Calu3 (cell line): ENCODE data around the gene DHRS2. TPM values are rescaled to one million over a fixed set of nuclear protein-coding genes. Genes with fewer than 3 reads are reported as not detected.

Experiments used
- BruUV-seq: library from RNA; stranded (reverse); fragments of 400-500 nt; replicated peaks from 2 replicates; lab custom pipeline; 2021; lab: Mats Ljungman, UMichigan
- CTCF ChIA-PET: fragments of 300-600 bp; sonication (Branson Sonifier 250); formaldehyde crosslinking; loops from one replicate; lab custom pipeline; 2022; ENCODE audit warnings: antibody characterized with exemption; lab: Charles Lee
- DNase-seq: peaks from one replicate; pipeline ENCODE4 v3.0.0; 2022
- H3K27ac Mint-ChIP-seq: one replicate; pipeline ENCODE4 v1.8.0; 2022; ENCODE audit warnings: mixed read lengths; ENCODE audit not compliant: unreplicated experiment
- H3K27me3 Mint-ChIP-seq: one replicate; pipeline ENCODE4 v1.8.0; 2022; ENCODE audit warnings: mixed read lengths; ENCODE audit not compliant: unreplicated experiment
- H3K36me3 Mint-ChIP-seq: one replicate; pipeline ENCODE4 v1.8.0; 2022; ENCODE audit warnings: mild to moderate bottlenecking, moderate library complexity, mixed read lengths; ENCODE audit not compliant: insufficient read depth, unreplicated experiment
- H3K4me1 Mint-ChIP-seq: one replicate; pipeline ENCODE4 v1.8.0; 2022; ENCODE audit warnings: mild to moderate bottlenecking, low read depth, mixed read lengths; ENCODE audit not compliant: unreplicated experiment
- H3K4me3 Mint-ChIP-seq: one replicate; pipeline ENCODE4 v1.8.0; 2022; ENCODE audit warnings: mild to moderate bottlenecking, low read depth, moderate library complexity, mixed read lengths; ENCODE audit not compliant: unreplicated experiment
- H3K9me3 Mint-ChIP-seq: one replicate; pipeline ENCODE4 v1.8.0; 2022; ENCODE audit warnings: low read depth, mixed read lengths; ENCODE audit not compliant: unreplicated experiment
- CTCF ChIP-seq: fragments of 200-600 bp; IDR thresholded peaks from one replicate; pipeline ENCODE4 v1.8.0; 2022; ENCODE audit warnings: antibody characterized with exemption; ENCODE audit not compliant: unreplicated experiment
- intact Hi-C: fragments of 100-400 bp; cut with micrococcal nuclease; formaldehyde crosslinking; loops from one replicate; pipeline ENCODE4 v1.10.0; 2022; ENCODE audit not compliant: unreplicated experiment
- total RNA-seq: library from RNA; stranded (reverse); gene quantifications from 2 replicates; pipeline ENCODE4 v1.2.3, GENCODE V29; 2022

DHRS2 gene
- total RNA-seq, 1 experiment from 2014 or later = 1.8 TPM

DNA sequence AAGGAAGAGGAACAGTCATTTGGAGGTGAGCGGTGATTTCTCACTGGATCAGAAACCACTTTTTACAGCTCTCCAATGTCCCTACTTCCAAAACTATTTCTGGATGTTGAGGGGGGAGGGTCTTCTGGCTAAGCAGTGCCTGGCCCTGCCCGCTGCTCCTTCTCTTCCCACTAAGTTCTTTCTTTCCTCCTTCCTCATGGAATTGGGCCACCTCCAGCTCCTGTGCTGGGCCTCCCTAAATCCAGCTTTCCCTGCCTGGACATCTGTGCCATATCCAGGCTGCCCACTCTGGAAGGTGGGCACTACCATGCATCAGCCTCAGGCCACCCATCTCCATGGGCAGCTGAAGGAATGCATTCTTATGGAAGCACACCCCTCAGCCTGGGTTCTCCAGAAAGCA, 11.5 kb downstream of the DHRS2 start:
- no peak for TF ChIP-seq CTCF

DNA sequence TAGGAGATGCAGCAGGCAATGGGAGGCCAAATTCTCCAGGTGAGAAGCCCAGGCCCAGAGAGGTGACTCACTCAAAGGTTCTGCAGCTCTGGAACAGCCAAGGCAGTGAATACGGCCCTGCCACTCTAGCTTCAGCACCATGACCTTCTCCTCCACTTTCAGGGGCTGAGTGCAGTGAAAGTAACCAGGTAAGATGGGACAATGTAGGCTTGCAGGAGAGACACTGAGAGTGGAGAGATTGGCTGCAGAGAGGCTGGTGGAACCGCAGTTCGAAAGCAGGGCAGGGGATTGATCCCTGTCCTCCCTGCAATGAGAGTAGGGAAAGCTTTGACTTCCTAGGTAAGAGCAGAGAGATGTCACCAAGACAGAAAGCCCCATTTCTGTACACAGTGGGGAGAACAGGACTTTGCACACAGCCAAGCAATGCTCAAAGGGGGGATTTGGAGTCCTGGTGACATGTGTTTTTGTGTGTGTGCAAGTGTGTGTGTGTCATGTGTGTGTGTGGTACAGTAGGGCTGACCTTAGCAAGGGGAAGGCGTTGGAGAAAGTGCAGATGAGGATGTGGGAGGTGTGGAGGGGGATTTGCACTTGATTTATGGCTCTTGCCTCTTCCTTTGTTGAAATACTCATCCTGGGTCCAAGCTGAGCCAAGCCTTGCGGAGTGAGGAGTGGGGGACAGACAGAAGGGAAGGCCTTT, 12.7 kb downstream of the DHRS2 start:
- Mint-ChIP-seq H3K36me3 (no peaks in the 10 kb centered on the region), H3K4me3 (no peak overlapping the region), H3K27ac (no peak overlapping the region), H3K9me3 (peaks cover 4% of the 10 kb centered on the region), H3K4me1 (peaks cover 14% of the 10 kb centered on the region), H3K27me3 (peaks cover 18% of the 10 kb centered on the region)
- intact Hi-C loops = no loop called here
- TF ChIP-seq CTCF = no peak
- DNase-seq = no peak
- CTCF ChIA-PET = no interaction called here
- BruUV-seq = no TSS peak

More for the DNA sequence above, 11.5 kb downstream of the DHRS2 start:
- intact Hi-C loops = no loop called here
- H3K27me3 Mint-ChIP-seq = peaks cover 8% of the 10 kb centered on the region
- peaks cover 14% of the 10 kb centered on the region for H3K4me1 Mint-ChIP-seq
- no TSS peak for BruUV-seq
- CTCF ChIA-PET = no interaction called here
- no peak for DNase-seq
- H3K36me3 Mint-ChIP-seq = no peaks in the 10 kb centered on the region
- H3K4me3 Mint-ChIP-seq = no peak overlapping the region
- peaks cover 4% of the 10 kb centered on the region for H3K9me3 Mint-ChIP-seq
- H3K27ac Mint-ChIP-seq = no peak overlapping the region

DNA sequence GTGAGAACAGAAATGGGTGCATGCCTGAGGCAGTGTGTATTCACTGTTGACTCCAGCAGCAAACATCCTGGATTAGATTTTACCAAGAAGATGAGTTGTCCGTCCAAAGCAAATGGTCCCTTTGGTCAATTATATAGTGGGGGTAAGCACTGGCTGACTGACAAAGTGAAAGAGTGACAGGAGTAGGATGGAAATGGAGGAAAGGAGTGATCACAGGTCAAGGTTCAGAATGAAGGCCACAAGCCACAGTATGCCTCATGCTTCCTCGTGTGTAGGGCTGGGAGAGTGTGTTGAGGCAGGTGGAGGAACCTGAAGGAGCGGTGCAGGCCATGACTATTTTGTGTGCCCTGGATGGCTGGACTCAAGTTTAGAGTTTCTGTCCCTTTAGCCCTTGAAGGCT, 14.3 kb downstream of the DHRS2 start:
- intact Hi-C loops = no loop called here
- peaks cover 4% of the 10 kb centered on the region for H3K9me3 Mint-ChIP-seq
- CTCF ChIA-PET = no interaction called here
- peaks cover 18% of the 10 kb centered on the region for H3K27me3 Mint-ChIP-seq
- H3K4me3 Mint-ChIP-seq = no peak overlapping the region
- no peaks in the 10 kb centered on the region for H3K36me3 Mint-ChIP-seq
- peaks cover 14% of the 10 kb centered on the region for H3K4me1 Mint-ChIP-seq
- no peak overlapping the region for H3K27ac Mint-ChIP-seq
- BruUV-seq = no TSS peak
- DNase-seq = no peak
- TF ChIP-seq CTCF = no peak

DNA sequence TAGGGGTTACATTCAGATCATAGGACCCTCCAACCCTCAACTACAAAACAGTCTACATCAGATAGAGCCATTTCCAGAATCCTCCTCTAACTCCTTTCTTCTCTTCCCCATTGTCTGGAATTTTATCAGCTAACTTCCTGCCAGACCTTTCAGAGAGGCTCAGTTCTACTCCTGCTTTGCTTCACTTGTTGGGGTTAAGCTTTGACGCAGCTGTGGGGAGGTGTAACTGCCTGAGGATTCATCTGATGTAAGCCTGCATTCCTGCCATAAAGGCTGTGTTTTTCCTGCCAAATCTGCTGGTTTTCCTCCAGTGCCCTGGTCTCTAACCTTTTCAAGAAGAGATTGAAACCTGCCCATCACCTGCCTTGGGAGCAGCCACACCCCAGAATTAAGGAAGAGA, 16.9 kb downstream of the DHRS2 start:
- BruUV-seq = no TSS peak
- H3K4me1 Mint-ChIP-seq = peaks cover under 1% of the 10 kb centered on the region
- H3K9me3 Mint-ChIP-seq = peaks cover 4% of the 10 kb centered on the region
- CTCF ChIA-PET = no interaction called here
- no peak for TF ChIP-seq CTCF
- H3K27ac Mint-ChIP-seq = no peak overlapping the region
- H3K36me3 Mint-ChIP-seq = no peaks in the 10 kb centered on the region
- intact Hi-C loops = no loop called here
- peaks cover 21% of the 10 kb centered on the region for H3K27me3 Mint-ChIP-seq
- DNase-seq = no peak
- H3K4me3 Mint-ChIP-seq = no peak overlapping the region
